NCI-H345 (cell line): ENCODE data around the gene IL34.
"Not testable (repeated sequence)": the region's sequence is repeated elsewhere in the genome, so short reads cannot be mapped to it uniquely, and the experiment has no call there.

Experiments
- DNase-seq: peaks from one replicate; lab custom pipeline; 2025; lab: John Stamatoyannopoulos, UW

The IL34 gene

GRCh38 chr16:70632273-70632672 is 14.1 kb upstream of the IL34 start:
- DNase-seq: no peak

- not testable (repeated sequence) for DNase-seq
Observed at GRCh38 chr16:70633617-70634016, 12.7 kb upstream of the IL34 start.

- DNase-seq: no peak
Observed at GRCh38 chr16:70634861-70635260, 11.5 kb upstream of the IL34 start.

- peak; percentile 5 for DNase-seq
Observed at GRCh38 chr16:70635336-70636016, 10.9 kb upstream of the IL34 start.

- no peak for DNase-seq
Observed at GRCh38 chr16:70638814-70639792, 7.3 kb upstream of the IL34 start.

GRCh38 chr16:70642633-70643032 is 3.7 kb upstream of the IL34 start:
- no peak for DNase-seq

- not testable (repeated sequence) for DNase-seq
Observed at GRCh38 chr16:70643264-70643663, 3.1 kb upstream of the IL34 start.

- DNase-seq: no peak
Observed at GRCh38 chr16:70644763-70645597, 1.4 kb upstream of the IL34 start.

- DNase-seq: no peak
Observed at GRCh38 chr16:70647441-70648359, 1.3 kb downstream of the IL34 start.

- no peak for DNase-seq
Observed at GRCh38 chr16:70648606-70649005, 2.2 kb downstream of the IL34 start.

- DNase-seq: no peak
Observed at GRCh38 chr16:70649300-70649699, 2.9 kb downstream of the IL34 start.

GRCh38 chr16:70650216-70650615 is 3.9 kb downstream of the IL34 start:
- DNase-seq: no peak

- no peak for DNase-seq
Observed at GRCh38 chr16:70651524-70651923, 5.2 kb downstream of the IL34 start.

- no peak for DNase-seq
Observed at GRCh38 chr16:70652322-70652721, 6.0 kb downstream of the IL34 start.

GRCh38 chr16:70653406-70653805 is 7.0 kb downstream of the IL34 start:
- DNase-seq: no peak

GRCh38 chr16:70653809-70654771 is 7.7 kb downstream of the IL34 start:
- DNase-seq: peak; percentile 58

GRCh38 chr16:70656065-70656711 is 9.8 kb downstream of the IL34 start:
- DNase-seq: no peak

GRCh38 chr16:70656712-70657263 is 10.4 kb downstream of the IL34 start:
- DNase-seq: no peak

GRCh38 chr16:70657956-70658355 is 11.6 kb downstream of the IL34 start:
- DNase-seq: no peak
